ENCODE measurements around the gene MAGI1.

- TF ChIP-seq EP300 (IDR thresholded peaks at IDR 0.05) (no peak), POLR2A (IDR thresholded peaks at IDR 0.05) (no peak), CTCF (IDR thresholded peaks at IDR 0.05) (no peak), POLR2AphosphoS5 (IDR thresholded peaks at IDR 0.05) (no peak)
Measured at GRCh38 chr3:65642883-65643282, 395.8 kb downstream of the MAGI1 start.
